ENCODE data around the gene ADRB2. TPM values are rescaled to one million over a fixed set of nuclear protein-coding genes. Genes with fewer than 3 reads are reported as not detected.

Gene ADRB2
- total and polyA plus RNA-seq, 10 of the 15 experiments (the other 5 are each of a cell fraction or from before 2014, with no cell fraction given): 0.03 to 0.34 (median 0.18) TPM; not detected in 1

- TF ChIP-seq ETV6 (conservative IDR thresholded peaks at IDR 0.05 in 1 of 2, IDR thresholded peaks at IDR 0.05 in 1 of 2; ENCODE audit: borderline replicate concordance in 1 of 2, low read depth in 1 of 2): no peak
- no peak for TF ChIP-seq SMAD5 (IDR thresholded peaks at IDR 0.05; ENCODE audit: low read depth)
Measured at GRCh38 chr5:148786456-148786855, 40.0 kb upstream of the ADRB2 start (continued).

DNA sequence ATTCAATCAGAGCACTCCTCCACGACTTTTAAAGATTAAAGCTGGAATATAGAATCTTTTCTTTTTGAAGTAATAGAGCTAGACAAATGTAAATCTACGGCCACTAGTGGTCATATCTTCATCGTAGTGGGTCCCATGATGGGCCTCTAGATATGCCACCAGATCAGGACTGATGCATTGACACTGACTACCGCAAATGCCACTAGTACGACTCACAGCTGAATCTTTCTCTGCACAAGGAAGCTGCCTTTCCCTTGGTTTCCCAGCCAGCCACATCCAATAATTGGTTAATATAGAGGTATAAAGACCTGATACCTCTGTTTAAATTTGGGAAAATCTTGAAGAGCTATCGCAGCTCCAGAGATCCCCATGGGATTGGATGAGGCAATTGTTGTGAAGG lies 37.8 kb upstream of the ADRB2 start:
- WGBS (ENCODE audit: insufficient coverage, insufficient replicate concordance, low lambda C conversion rate, missing lambda C conversion rate): 58% methylated on average over 6 of the region's 6 CpGs
- POLR2A ChIA-PET: interaction anchor here (1.3 kb wide), 1 partner anchor 17 kb away, joined by 4 read pairs; no protein-coding TSS in a partner anchor
- H3K4me1 ChIP-seq (ENCODE audit: control insufficient read depth, insufficient read depth, low read length): peaks cover 31% of the 10 kb centered on the region
- no peaks in the 10 kb centered on the region; a peak in 1 of 4 replicates for H3K27me3 ChIP-seq (replicated peaks in 1 of 2; ENCODE audit: control insufficient read depth in 2 of 2, insufficient read depth in 2 of 2, low read length in 1 of 2)
- no peaks in the 10 kb centered on the region for H3K36me3 ChIP-seq (ENCODE audit: control insufficient read depth in 2 of 2, insufficient read depth in 2 of 2, low read length in 1 of 2)
- no peaks in the 10 kb centered on the region for H4K20me1 ChIP-seq (ENCODE audit: control insufficient read depth, insufficient read depth)
- in situ Hi-C loops (cut with MboI) (no loop called here), intact Hi-C loops (cut with micrococcal nuclease; ENCODE audit: unreplicated experiment) (no loop called here)
- SMC1A ChIA-PET (ENCODE audit: uncharacterized antibody, unreplicated experiment): interaction anchor here (1.1 to 4.5 kb wide), 12 partner anchors 8 to 88 kb away, joined by 3 to 38 read pairs (median 5); no protein-coding TSS in a partner anchor
- no TSS peak for BruUV-seq (replicated peaks)
- H3K79me2 ChIP-seq (ENCODE audit: control insufficient read depth, insufficient read depth, low read length): no peaks in the 10 kb centered on the region
- no peak overlapping the region for H3K27ac ChIP-seq (ENCODE audit: control insufficient read depth, insufficient read depth)
- no peaks in the 10 kb centered on the region for H3K9me3 ChIP-seq (replicated peaks; ENCODE audit: control insufficient read depth, insufficient read depth, low read length)
- no peak overlapping the region for H3K4me3 ChIP-seq
- H2AFZ ChIP-seq (ENCODE audit: control insufficient read depth, low read depth, low read length): no peak overlapping the region
- CTCF ChIA-PET: interaction anchor here (0.6 to 3.1 kb wide), 10 partner anchors 8 to 559 kb away, joined by 3 to 10 read pairs (median 4); no protein-coding TSS in a partner anchor
- H3K9ac ChIP-seq (ENCODE audit: control insufficient read depth, insufficient read depth, low read length): no peak overlapping the region
- ATAC-seq (no peak), FAIRE-seq (no peak), DNase-seq (ENCODE audit: low read depth, low spot score) (no peak)
- TF ChIP-seq IKZF2 (IDR thresholded peaks at IDR 0.05) (no peak), HDAC2 (IDR thresholded peaks at IDR 0.05) (no peak), ASH2L (IDR thresholded peaks at IDR 0.05; ENCODE audit: borderline replicate concordance, low read depth) (no peak), RAD51 (IDR thresholded peaks at IDR 0.05) (no peak), ETV6 (conservative IDR thresholded peaks at IDR 0.05 in 1 of 2, IDR thresholded peaks at IDR 0.05 in 1 of 2; ENCODE audit: borderline replicate concordance in 1 of 2, low read depth in 1 of 2) (no peak)
- no peak overlapping the region for H3K4me2 ChIP-seq (ENCODE audit: control insufficient read depth, insufficient read depth)
- RAD21 ChIA-PET (ENCODE audit: unreplicated experiment): interaction anchor here (1.2 kb wide), 1 partner anchor 47 kb away, joined by 3 read pairs; no protein-coding TSS in a partner anchor

Measured in GM12878 (cell line).